ENCODE measurements around the gene SLC6A15.

GRCh38 chr12:84888861-84889260, 23.7 kb downstream of the SLC6A15 start:
- TF ChIP-seq CTCF (IDR thresholded peaks at IDR 0.05) = no peak
- TF ChIP-seq POLR2A (IDR thresholded peaks at IDR 0.05) = no peak

Data from right lobe of liver (tissue), 4 donors.